Measurements from ENCODE around the gene ARHGEF2. TPM values are rescaled to one million over a fixed set of nuclear protein-coding genes. Genes with fewer than 3 reads are reported as not detected.
A peak's percentile ranks its signal among the peaks of the same experiment; 100 is the strongest.

The ARHGEF2 gene
- total and polyA plus RNA-seq, 2 of the 13 experiments (the other 11 are each of a cell fraction or from before 2014, with no cell fraction given) = 16.1 to 32.1 TPM

DNA sequence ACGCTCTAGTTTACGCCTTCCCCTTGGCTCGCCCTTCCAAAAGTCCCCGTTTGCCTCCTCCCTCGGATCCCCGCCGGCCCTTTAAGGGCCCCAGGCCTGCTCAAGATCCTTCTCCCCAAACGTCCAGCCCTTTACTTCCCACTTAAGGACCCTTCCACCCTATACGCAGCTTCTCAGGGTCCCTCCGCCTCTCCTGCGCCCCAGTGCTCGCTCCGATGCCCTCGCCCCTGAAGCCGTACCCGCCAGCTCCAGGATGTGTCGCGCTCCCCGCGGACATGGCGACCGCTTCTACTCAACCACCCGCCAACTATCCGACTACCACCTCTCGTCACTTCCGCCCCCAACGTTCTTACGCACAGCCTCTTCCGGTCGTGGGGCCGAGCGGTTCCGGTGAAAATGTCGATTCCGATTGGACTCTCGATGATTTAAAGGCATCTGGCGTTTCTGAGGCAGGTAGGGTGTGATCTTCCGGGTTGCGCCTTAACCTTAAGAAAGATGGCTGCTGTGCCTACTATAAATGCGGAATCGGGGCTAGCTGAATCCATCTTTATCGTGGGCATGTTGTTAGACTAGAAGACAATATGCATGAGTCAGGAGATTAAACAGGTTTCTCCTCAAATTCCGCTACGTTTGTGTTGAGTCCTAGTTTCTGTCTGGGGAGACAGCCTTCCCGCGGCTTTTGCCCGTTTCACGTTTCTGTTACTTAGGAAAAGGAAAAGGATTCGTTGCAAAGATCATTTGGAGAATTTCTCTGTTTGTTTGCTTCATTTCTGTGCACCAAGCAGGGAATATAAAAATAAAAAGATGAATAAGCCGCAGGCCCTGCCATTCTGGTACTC lies 44.0 kb downstream of the ARHGEF2 start, which contains the start of gene KHDC4 (continued):
- TF ChIP-seq FIP1L1 (IDR thresholded peaks at IDR 0.05; ENCODE audit: borderline replicate concordance, insufficient read depth, low read depth, low read length) (0 out of 2 replicates have a peak, but pooled peaks have one; percentile 46), SRF (IDR thresholded peaks at IDR 0.05; ENCODE audit: low read depth, low read length) (no peak), ZFP62 (CRISPR knock-in tag; IDR thresholded peaks at IDR 0.05) (no peak), U2AF1 (optimal IDR thresholded peaks at IDR 0.05; ENCODE audit: low read depth, low read length) (no peak), RXRA (CRISPR knock-in tag; IDR thresholded peaks at IDR 0.05) (no peak), KLF15 (CRISPR knock-in tag; IDR thresholded peaks at IDR 0.05; ENCODE audit: borderline replicate concordance) (no peak), ZNF3 (CRISPR knock-in tag; IDR thresholded peaks at IDR 0.05) (no peak), ZNF260 (CRISPR knock-in tag; IDR thresholded peaks at IDR 0.05; ENCODE audit: borderline replicate concordance, low read depth) (no peak), SP1 (IDR thresholded peaks at IDR 0.05) (no peak), SP1 (CRISPR knock-in tag; IDR thresholded peaks at IDR 0.05) (peak; percentile 53), CBX1 (IDR thresholded peaks at IDR 0.05; ENCODE audit: low read depth) (no peak), GABPB1 (CRISPR knock-in tag; IDR thresholded peaks at IDR 0.05) (peak; percentile 99), FOXC1 (CRISPR knock-in tag; IDR thresholded peaks at IDR 0.05; ENCODE audit: borderline replicate concordance) (no peak), ZNF180 (CRISPR knock-in tag; IDR thresholded peaks at IDR 0.05; ENCODE audit: borderline replicate concordance, low read depth) (no peak), ZFP36L2 (CRISPR knock-in tag; IDR thresholded peaks at IDR 0.05) (no peak), ARNT2 (CRISPR knock-in tag; IDR thresholded peaks at IDR 0.05; ENCODE audit: low read depth) (peak; percentile 73), ZSCAN21 (CRISPR knock-in tag; IDR thresholded peaks at IDR 0.05; ENCODE audit: borderline replicate concordance) (no peak; the same call in 1 of the 2 replicates), MEF2D (CRISPR knock-in tag; IDR thresholded peaks at IDR 0.05) (peak; percentile 50; the same call in 1 of the 2 replicates), PRMT3 (CRISPR knock-in tag; IDR thresholded peaks at IDR 0.05; ENCODE audit: borderline replicate concordance, low read depth) (peak; percentile 54; the same call in 1 of the 2 replicates), JUNB (CRISPR knock-in tag; IDR thresholded peaks at IDR 0.05; ENCODE audit: borderline replicate concordance) (no peak), RAD51 (IDR thresholded peaks at IDR 0.05; ENCODE audit: borderline replicate concordance) (no peak), RBM22 (optimal IDR thresholded peaks at IDR 0.05; ENCODE audit: low read length) (no peak), HDAC6 (IDR thresholded peaks at IDR 0.05; ENCODE audit: low read depth, low read length) (no peak), TOE1 (CRISPR knock-in tag; IDR thresholded peaks at IDR 0.05) (no peak; the same call in 1 of the 2 replicates), ZNF431 (CRISPR knock-in tag; IDR thresholded peaks at IDR 0.05; ENCODE audit: borderline replicate concordance, low read depth) (peak; percentile 54; the same call in 1 of the 2 replicates)
- TF ChIP-seq, protein P1, sequence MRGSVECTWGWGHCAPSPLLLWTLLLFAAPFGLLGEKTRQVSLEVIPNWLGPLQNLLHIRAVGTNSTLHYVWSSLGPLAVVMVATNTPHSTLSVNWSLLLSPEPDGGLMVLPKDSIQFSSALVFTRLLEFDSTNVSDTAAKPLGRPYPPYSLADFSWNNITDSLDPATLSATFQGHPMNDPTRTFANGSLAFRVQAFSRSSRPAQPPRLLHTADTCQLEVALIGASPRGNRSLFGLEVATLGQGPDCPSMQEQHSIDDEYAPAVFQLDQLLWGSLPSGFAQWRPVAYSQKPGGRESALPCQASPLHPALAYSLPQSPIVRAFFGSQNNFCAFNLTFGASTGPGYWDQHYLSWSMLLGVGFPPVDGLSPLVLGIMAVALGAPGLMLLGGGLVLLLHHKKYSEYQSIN (CRISPR knock-in tag; IDR thresholded peaks at IDR 0.05; ENCODE audit: borderline replicate concordance) = no peak
- TF ChIP-seq, protein P2, sequence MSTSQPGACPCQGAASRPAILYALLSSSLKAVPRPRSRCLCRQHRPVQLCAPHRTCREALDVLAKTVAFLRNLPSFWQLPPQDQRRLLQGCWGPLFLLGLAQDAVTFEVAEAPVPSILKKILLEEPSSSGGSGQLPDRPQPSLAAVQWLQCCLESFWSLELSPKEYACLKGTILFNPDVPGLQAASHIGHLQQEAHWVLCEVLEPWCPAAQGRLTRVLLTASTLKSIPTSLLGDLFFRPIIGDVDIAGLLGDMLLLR (CRISPR knock-in tag; IDR thresholded peaks at IDR 0.05) = peak; percentile 49; the same call in 1 of the 2 replicates
- TF ChIP-seq, protein P3, sequence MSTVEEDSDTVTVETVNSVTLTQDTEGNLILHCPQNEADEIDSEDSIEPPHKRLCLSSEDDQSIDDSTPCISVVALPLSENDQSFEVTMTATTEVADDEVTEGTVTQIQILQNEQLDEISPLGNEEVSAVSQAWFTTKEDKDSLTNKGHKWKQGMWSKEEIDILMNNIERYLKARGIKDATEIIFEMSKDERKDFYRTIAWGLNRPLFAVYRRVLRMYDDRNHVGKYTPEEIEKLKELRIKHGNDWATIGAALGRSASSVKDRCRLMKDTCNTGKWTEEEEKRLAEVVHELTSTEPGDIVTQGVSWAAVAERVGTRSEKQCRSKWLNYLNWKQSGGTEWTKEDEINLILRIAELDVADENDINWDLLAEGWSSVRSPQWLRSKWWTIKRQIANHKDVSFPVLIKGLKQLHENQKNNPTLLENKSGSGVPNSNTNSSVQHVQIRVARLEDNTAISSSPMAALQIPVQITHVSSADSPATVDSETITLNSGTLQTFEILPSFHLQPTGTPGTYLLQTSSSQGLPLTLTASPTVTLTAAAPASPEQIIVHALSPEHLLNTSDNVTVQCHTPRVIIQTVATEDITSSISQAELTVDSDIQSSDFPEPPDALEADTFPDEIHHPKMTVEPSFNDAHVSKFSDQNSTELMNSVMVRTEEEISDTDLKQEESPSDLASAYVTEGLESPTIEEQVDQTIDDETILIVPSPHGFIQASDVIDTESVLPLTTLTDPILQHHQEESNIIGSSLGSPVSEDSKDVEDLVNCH (CRISPR knock-in tag; IDR thresholded peaks at IDR 0.05) = no peak

Measured in HepG2 (cell line).